Measurements from ENCODE around the gene FNIP1.

DNA sequence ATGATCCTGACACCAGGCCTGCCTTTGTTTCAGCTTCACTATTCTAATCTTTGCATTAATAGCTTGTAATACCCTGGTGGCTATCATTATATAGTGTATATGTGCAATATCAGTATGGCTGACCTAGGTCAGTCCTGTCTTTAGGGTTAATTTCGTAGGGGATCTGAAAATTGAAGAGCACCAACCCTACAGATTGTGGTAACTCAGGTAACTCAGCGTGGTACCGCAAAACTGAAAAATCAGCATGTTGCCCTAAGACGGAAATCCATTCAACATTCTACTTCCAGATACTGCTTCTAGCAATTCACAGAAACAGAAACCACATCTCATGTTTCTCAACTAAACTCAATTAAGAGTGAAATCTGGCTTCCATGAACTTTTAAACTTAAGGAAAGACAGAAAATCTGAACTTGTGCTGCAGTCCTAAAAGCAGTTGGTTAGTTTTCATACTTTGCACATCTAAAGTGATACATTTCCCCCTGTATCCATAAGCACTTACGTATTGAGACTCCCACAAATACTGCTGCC lies 78.3 kb downstream of the FNIP1 start:
- TF ChIP-seq, protein P1, sequence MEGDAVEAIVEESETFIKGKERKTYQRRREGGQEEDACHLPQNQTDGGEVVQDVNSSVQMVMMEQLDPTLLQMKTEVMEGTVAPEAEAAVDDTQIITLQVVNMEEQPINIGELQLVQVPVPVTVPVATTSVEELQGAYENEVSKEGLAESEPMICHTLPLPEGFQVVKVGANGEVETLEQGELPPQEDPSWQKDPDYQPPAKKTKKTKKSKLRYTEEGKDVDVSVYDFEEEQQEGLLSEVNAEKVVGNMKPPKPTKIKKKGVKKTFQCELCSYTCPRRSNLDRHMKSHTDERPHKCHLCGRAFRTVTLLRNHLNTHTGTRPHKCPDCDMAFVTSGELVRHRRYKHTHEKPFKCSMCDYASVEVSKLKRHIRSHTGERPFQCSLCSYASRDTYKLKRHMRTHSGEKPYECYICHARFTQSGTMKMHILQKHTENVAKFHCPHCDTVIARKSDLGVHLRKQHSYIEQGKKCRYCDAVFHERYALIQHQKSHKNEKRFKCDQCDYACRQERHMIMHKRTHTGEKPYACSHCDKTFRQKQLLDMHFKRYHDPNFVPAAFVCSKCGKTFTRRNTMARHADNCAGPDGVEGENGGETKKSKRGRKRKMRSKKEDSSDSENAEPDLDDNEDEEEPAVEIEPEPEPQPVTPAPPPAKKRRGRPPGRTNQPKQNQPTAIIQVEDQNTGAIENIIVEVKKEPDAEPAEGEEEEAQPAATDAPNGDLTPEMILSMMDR (conservative IDR thresholded peaks at IDR 0.05; ENCODE audit: low read length): no peak
- no peak for TF ChIP-seq EZH2phosphoT487 (IDR thresholded peaks at IDR 0.05; ENCODE audit: borderline replicate concordance)

Measured in Loucy (cell line).